GM18867 (cell line): ENCODE results near the gene NOL3.

Experiments
- ATAC-seq: cut with Tn5 transposase; IDR thresholded peaks from one replicate; pipeline ENCODE4 v1.9.1; 2021; ENCODE audit warnings: mild to moderate bottlenecking, moderate library complexity; ENCODE audit not compliant: unreplicated experiment

Gene NOL3

GRCh38 chr16:67188323-67188722 is 18.0 kb downstream of the NOL3 start:
- no peak for ATAC-seq

- ATAC-seq, result no peak
Measured at GRCh38 chr16:67188798-67189197, 18.5 kb downstream of the NOL3 start.

GRCh38 chr16:67190041-67190440 is 19.7 kb downstream of the NOL3 start, which contains the start of gene EXOC3L1:
EXOC3L1 (minus strand) TSS chr16:67190136; CDS start chr16:67189676, 460 bp downstream.
- no peak for ATAC-seq

GRCh38 chr16:67190448-67191399 is 20.4 kb downstream of the NOL3 start:
- ATAC-seq, result no peak

- no peak for ATAC-seq
Measured at GRCh38 chr16:67191411-67191994, 21.2 kb downstream of the NOL3 start.

GRCh38 chr16:67191995-67192681 is 21.8 kb downstream of the NOL3 start, which contains the start of gene E2F4:
E2F4 (plus strand) TSS chr16:67192155; CDS start chr16:67192228, 73 bp downstream.
- ATAC-seq, result peak; percentile 89

GRCh38 chr16:67192781-67193361 is 22.5 kb downstream of the NOL3 start:
- no peak for ATAC-seq

- no peak for ATAC-seq
Measured at GRCh38 chr16:67193536-67193935, 23.2 kb downstream of the NOL3 start.

GRCh38 chr16:67194260-67194659 is 23.9 kb downstream of the NOL3 start:
- no peak for ATAC-seq

- no peak for ATAC-seq
Measured at GRCh38 chr16:67195676-67196075, 25.3 kb downstream of the NOL3 start.

GRCh38 chr16:67196881-67197280 is 26.5 kb downstream of the NOL3 start:
- ATAC-seq, result no peak

- ATAC-seq, result no peak
Measured at GRCh38 chr16:67197704-67198103, 27.4 kb downstream of the NOL3 start.

GRCh38 chr16:67198238-67198734 is 27.9 kb downstream of the NOL3 start:
- no peak for ATAC-seq

GRCh38 chr16:67199011-67199807 is 28.9 kb downstream of the NOL3 start, which contains the start of gene ELMO3:
ELMO3 (plus strand) TSS chr16:67199131; CDS start chr16:67199327, 196 bp downstream.
- no peak for ATAC-seq

GRCh38 chr16:67199808-67200198 is 29.5 kb downstream of the NOL3 start:
- no peak for ATAC-seq

- ATAC-seq, result no peak
Measured at GRCh38 chr16:67200491-67200890, 30.2 kb downstream of the NOL3 start.

- no peak for ATAC-seq
Measured at GRCh38 chr16:67201411-67202345, 31.3 kb downstream of the NOL3 start.

- ATAC-seq, result no peak
Measured at GRCh38 chr16:67202426-67202825, 32.1 kb downstream of the NOL3 start.

GRCh38 chr16:67202956-67203493 is 32.7 kb downstream of the NOL3 start:
- ATAC-seq, result no peak
